Caco-2 (cell line): Measurements from ENCODE around the gene TTC38. TPM values are rescaled to one million over a fixed set of nuclear protein-coding genes. Genes with fewer than 3 reads are reported as not detected.

Experiments used
- BruUV-seq: library from RNA; stranded (reverse); fragments of 400-500 nt; replicated peaks from 2 replicates; lab custom pipeline; 2021; lab: Mats Ljungman, UMichigan
- CTCF ChIA-PET: fragments of 300-600 bp; sonication (Branson Sonifier 250); formaldehyde crosslinking; loops from one replicate; lab custom pipeline; 2022; ENCODE audit warnings: antibody characterized with exemption; lab: Charles Lee
- POLR2A ChIA-PET: fragments of 300-600 bp; sonication (Branson Sonifier 250); formaldehyde crosslinking; loops from one replicate; lab custom pipeline; 2022; ENCODE audit warnings: antibody characterized with exemption; lab: Charles Lee
- DNase-seq, 2 experiments: peaks; one replicate each; pipeline versions ENCODE4 v3.0.0 to v3.0.0-alpha.2; 2020 to 2022
- H3K27me3 ChIP-seq: replicated peaks from 2 replicates; pipeline ENCODE4 v1.6.0; 2011; ENCODE audit warnings: low read length; ENCODE audit not compliant: control insufficient read depth, insufficient read depth
- H3K36me3 ChIP-seq: 2 replicates; pipeline ENCODE4 v1.5.1; 2011; ENCODE audit warnings: low read length; ENCODE audit not compliant: control insufficient read depth, insufficient read depth
- H3K4me1 ChIP-seq: fragments of 250-450 bp; sonication (Bioruptor Pico); 2 replicates; pipeline ENCODE4 v1.5.1; 2020; ENCODE audit warnings: mild to moderate bottlenecking
- H3K4me3 ChIP-seq: 2 replicates; pipeline ENCODE4 v1.5.1; 2011; ENCODE audit warnings: low read depth, mild to moderate bottlenecking, control low read depth, low read length
- H3K9me3 ChIP-seq: fragments of 250-450 bp; sonication (Bioruptor Pico); 2 replicates; pipeline ENCODE4 v1.5.1; 2020; ENCODE audit warnings: mild to moderate bottlenecking, moderate library complexity
- H3K27ac Mint-ChIP-seq: one replicate; pipeline ENCODE4 v1.8.0; 2022; ENCODE audit warnings: mixed read lengths; ENCODE audit not compliant: unreplicated experiment
- H3K27me3 Mint-ChIP-seq: one replicate; pipeline ENCODE4 v1.8.0; 2022; ENCODE audit warnings: mixed read lengths; ENCODE audit not compliant: insufficient read depth, unreplicated experiment
- H3K36me3 Mint-ChIP-seq: one replicate; pipeline ENCODE4 v1.8.0; 2022; ENCODE audit warnings: mild to moderate bottlenecking, mixed read lengths; ENCODE audit not compliant: insufficient read depth, unreplicated experiment
- H3K4me1 Mint-ChIP-seq: one replicate; pipeline ENCODE4 v1.8.0; 2022; ENCODE audit warnings: low read depth, mixed read lengths; ENCODE audit not compliant: unreplicated experiment
- H3K4me3 Mint-ChIP-seq: one replicate; pipeline ENCODE4 v1.8.0; 2022; ENCODE audit warnings: mild to moderate bottlenecking, moderate library complexity, mixed read lengths; ENCODE audit not compliant: unreplicated experiment
- H3K9me3 Mint-ChIP-seq: one replicate; pipeline ENCODE4 v1.8.0; 2022; ENCODE audit warnings: mixed read lengths; ENCODE audit not compliant: unreplicated experiment
- CTCF ChIP-seq, 2 experiments: fragments of 200-600 bp in 1 of 2; IDR thresholded peaks; 1 replicate in 1 of 2; 2 replicates in 1 of 2; pipeline versions ENCODE4 v1.5.1 to v1.8.0; 2011 to 2022; ENCODE audit warnings: antibody characterized with exemption in 1 of 2, control low read depth in 1 of 2, inconsistent platforms in 1 of 2, low read depth in 1 of 2, low read length in 1 of 2, mild to moderate bottlenecking in 1 of 2, moderate library complexity in 1 of 2; ENCODE audit not compliant: insufficient read depth in 1 of 2, severe bottlenecking in 1 of 2, unreplicated experiment in 1 of 2
- intact Hi-C: fragments of 100-400 bp; cut with micrococcal nuclease; formaldehyde crosslinking; loops from one replicate; pipeline ENCODE4 v1.10.0; 2022; ENCODE audit not compliant: unreplicated experiment
- total RNA-seq: library from RNA; stranded (reverse); gene quantifications from 2 replicates; pipeline ENCODE4 v1.2.3, GENCODE V29; 2022

Gene TTC38
- total RNA-seq, 1 experiment from 2014 or later: 44.5 TPM

GRCh38 chr22:46303347-46303965 is 35.6 kb downstream of the TTC38 start:
- CTCF ChIA-PET: no interaction called here
- Mint-ChIP-seq H3K27ac (peak overlapping the region; percentile 43), H3K4me3 (no peak overlapping the region), H3K36me3 (peaks cover 75% of the 10 kb centered on the region), H3K9me3 (no peaks in the 10 kb centered on the region), H3K27me3 (no peaks in the 10 kb centered on the region), H3K4me1 (peaks cover 24% of the 10 kb centered on the region)
- POLR2A ChIA-PET: interaction anchor here (0.6 kb wide), 1 partner anchor 705 kb away, joined by 8 read pairs; no protein-coding TSS in a partner anchor
- Histone ChIP-seq H3K4me1 (no peaks in the 10 kb centered on the region), H3K9me3 (no peaks in the 10 kb centered on the region), H3K27me3 (no peaks in the 10 kb centered on the region), H3K36me3 (no peaks in the 10 kb centered on the region), H3K4me3 (no peak overlapping the region)
- no peak for DNase-seq
- TF ChIP-seq CTCF (IDR thresholded peaks at IDR 0.05; ENCODE audit: insufficient read depth in 1 of 2, low read depth in 1 of 2, low read length in 1 of 2, severe bottlenecking in 1 of 2, unreplicated experiment in 1 of 2): no peak
- intact Hi-C loops: no loop called here
- BruUV-seq: no TSS peak

GRCh38 chr22:46308283-46308988 is 40.6 kb downstream of the TTC38 start:
- Mint-ChIP-seq H3K27me3 (no peaks in the 10 kb centered on the region), H3K4me3 (no peak overlapping the region), H3K27ac (no peak overlapping the region), H3K4me1 (no peaks in the 10 kb centered on the region), H3K36me3 (peaks cover 69% of the 10 kb centered on the region), H3K9me3 (no peaks in the 10 kb centered on the region)
- TSS peak; percentile 50 for BruUV-seq
- H3K4me3 ChIP-seq: no peak overlapping the region
- TF ChIP-seq CTCF (IDR thresholded peaks at IDR 0.05; ENCODE audit: insufficient read depth in 1 of 2, low read depth in 1 of 2, low read length in 1 of 2, severe bottlenecking in 1 of 2, unreplicated experiment in 1 of 2): no peak
- H3K4me1 ChIP-seq: no peaks in the 10 kb centered on the region
- H3K36me3 ChIP-seq: no peaks in the 10 kb centered on the region
- POLR2A ChIA-PET: no interaction called here
- no peak for DNase-seq
- no peaks in the 10 kb centered on the region for H3K27me3 ChIP-seq
- CTCF ChIA-PET: no interaction called here
- no peaks in the 10 kb centered on the region for H3K9me3 ChIP-seq
- intact Hi-C loops: no loop called here

- Mint-ChIP-seq H3K27ac (no peak overlapping the region), H3K36me3 (peaks cover 68% of the 10 kb centered on the region), H3K27me3 (no peaks in the 10 kb centered on the region), H3K4me3 (no peak overlapping the region), H3K9me3 (no peaks in the 10 kb centered on the region), H3K4me1 (no peaks in the 10 kb centered on the region)
- TF ChIP-seq CTCF (IDR thresholded peaks at IDR 0.05; ENCODE audit: insufficient read depth in 1 of 2, low read depth in 1 of 2, low read length in 1 of 2, severe bottlenecking in 1 of 2, unreplicated experiment in 1 of 2): no peak
- BruUV-seq: no TSS peak
- no peak overlapping the region for H3K4me3 ChIP-seq
- DNase-seq: no peak
- intact Hi-C loops: no loop called here
- ChIA-PET POLR2A (no interaction called here), CTCF (no interaction called here)
- no peaks in the 10 kb centered on the region for H3K36me3 ChIP-seq
- H3K9me3 ChIP-seq: no peaks in the 10 kb centered on the region
- no peaks in the 10 kb centered on the region for H3K4me1 ChIP-seq
- H3K27me3 ChIP-seq: no peaks in the 10 kb centered on the region
Measured at GRCh38 chr22:46309526-46310085, 41.8 kb downstream of the TTC38 start.
